HL-60 (cell line): ENCODE data around the gene AIFM1.

ENCODE experiments used
- CTCF ChIP-seq: IDR thresholded peaks from one replicate; pipeline ENCODE4 v1.5.1; 2011; ENCODE audit warnings: low read length, control low read depth, inconsistent platforms; ENCODE audit not compliant: insufficient read depth
- GABPA ChIP-seq: IDR thresholded peaks from 2 replicates; pipeline ENCODE4 v1.6.1; 2012; ENCODE audit warnings: low read depth

- TF ChIP-seq CTCF (no peak), GABPA (no peak)
These were observed 10.7 kb upstream of the AIFM1 start for GRCh38 chrX:130176354-130176776.
